H1 (cell line): Measurements from ENCODE around the gene THPO. TPM values are rescaled to one million over a fixed set of nuclear protein-coding genes. Genes with fewer than 3 reads are reported as not detected.

Source experiments
- CREB1 ChIP-seq: IDR thresholded peaks from 2 replicates; pipeline ENCODE4 v1.6.1; 2012; ENCODE audit warnings: inconsistent platforms
- HDAC6 ChIP-seq: IDR thresholded peaks from one replicate; pipeline ENCODE4 v1.7.1; 2012; ENCODE audit warnings: low read depth, mild to moderate bottlenecking, inconsistent platforms, low read length, moderate library complexity
- SIN3A ChIP-seq, 2 experiments: IDR thresholded peaks in 1 of 2; conservative IDR thresholded peaks in 1 of 2; 2 replicates each; pipeline ENCODE4 v1.6.1; 2011 to 2012; ENCODE audit warnings: low read length in 2 of 2, improper control_type of control experiment in 1 of 2, low read depth in 1 of 2, mild to moderate bottlenecking in 1 of 2
- SP2 ChIP-seq: IDR thresholded peaks from 2 replicates; pipeline ENCODE4 v1.6.1; 2012; ENCODE audit warnings: mild to moderate bottlenecking, low read length, inconsistent platforms
- polyA plus RNA-seq, 7 experiments: library from polyadenylated mRNA; depleted of rRNA in 3 of 7; stranded (reverse) in 5 of 7; unstranded in 2 of 7; fragments of >200 nt in 5 of 7; fragments of 200-250 nt in 2 of 7; gene quantifications; 1 replicate in 5 of 7; 2 replicates in 1 of 7; 4 replicates in 1 of 7; pipeline versions ENCODE4 v1.2.1 to v1.2.3, GENCODE V29; 2011 to 2013; ENCODE audit warnings: missing spikeins in 2 of 7, mixed read lengths in 2 of 7
- total RNA-seq: library from RNA; stranded (reverse); fragmentation: NEBNext Ultra II Directional; extraction: Animal tissue kit (Norgen Biotek cat#: 25700); gene quantifications from 2 replicates; pipeline ENCODE4 v1.2.1, GENCODE V29; 2021

THPO gene
- total and polyA plus RNA-seq, 2 of the 8 experiments (the other 6 are each of a cell fraction or from before 2014, with no cell fraction given), result 0.82 to 1.2 TPM

- TF ChIP-seq HDAC6 (no peak), CREB1 (no peak), SIN3A (conservative IDR thresholded peaks at IDR 0.05 in 1 of 2, IDR thresholded peaks at IDR 0.05 in 1 of 2; ENCODE audit: low read depth in 1 of 2, low read length in 2 of 2) (no peak), SP2 (no peak)
Observed at GRCh38 chr3:184395320-184395660, 17.3 kb upstream of the THPO start (continued).
